ENCODE measurements around the gene MYO3B. TPM values are rescaled to one million over a fixed set of nuclear protein-coding genes. Genes with fewer than 3 reads are reported as not detected.

Gene MYO3B
- total and polyA plus RNA-seq, 11 donors, result 0.09 to 0.19 (median 0.10) TPM; not detected in 8

GRCh38 chr2:170265321-170265720 is 87.4 kb downstream of the MYO3B start:
- Histone ChIP-seq H3K36me3 (no peaks in the 10 kb centered on the region), H3K27me3 (no peaks in the 10 kb centered on the region), H3K27ac (no peak overlapping the region), H3K4me1 (no peaks in the 10 kb centered on the region), H3K9me3 (peaks cover 0 to 23% (median 0%) of the 10 kb centered on the region in 12 donors), H3K4me3 (no peak overlapping the region)
- TF ChIP-seq POLR2A (IDR thresholded peaks at IDR 0.05), result no peak
- TF ChIP-seq CTCF (IDR thresholded peaks at IDR 0.05), result no peak
- intact Hi-C loops (cut with DNase I), result no loop called here
- DNase-seq (no peak), ATAC-seq (no peak)

GRCh38 chr2:170266358-170266757 is 88.4 kb downstream of the MYO3B start:
- TF ChIP-seq CTCF (IDR thresholded peaks at IDR 0.05) (no peak), POLR2A (IDR thresholded peaks at IDR 0.05) (no peak)
- H3K36me3 ChIP-seq, result no peaks in the 10 kb centered on the region
- H3K9me3 ChIP-seq, result peaks cover 0 to 17% (median 0%) of the 10 kb centered on the region in 12 donors
- H3K27ac ChIP-seq, result no peak overlapping the region
- no peaks in the 10 kb centered on the region for H3K27me3 ChIP-seq
- intact Hi-C loops (cut with DNase I), result no loop called here
- no peak for DNase-seq
- no peak for ATAC-seq
- no peak overlapping the region for H3K4me3 ChIP-seq
- no peaks in the 10 kb centered on the region for H3K4me1 ChIP-seq
- 46 to 74% (median 67%) methylated on average over 1 of the region's 1 CpG for WGBS, 4 donors

DNA sequence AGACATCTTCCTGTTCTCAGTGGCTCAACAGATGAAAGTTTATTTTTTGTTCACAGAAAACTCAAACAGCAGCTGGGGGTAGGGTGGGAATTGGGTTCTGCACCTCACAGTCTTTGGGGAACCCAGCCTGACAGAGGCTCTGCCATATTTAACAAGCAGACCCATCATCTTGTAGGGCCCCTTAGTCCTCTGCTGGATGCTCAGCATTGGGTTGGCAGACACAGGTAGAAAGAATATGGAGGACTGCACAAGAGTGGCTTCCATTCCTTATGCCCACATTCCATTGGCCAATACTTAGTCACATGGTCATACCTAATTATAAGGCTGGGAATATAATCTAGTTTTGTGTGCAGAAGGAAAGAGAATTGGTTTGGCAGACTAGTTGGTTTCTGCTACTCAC is 89.1 kb downstream of the MYO3B start:
- DNase-seq (no peak), ATAC-seq (no peak)
- intact Hi-C loops (cut with DNase I), result no loop called here
- H3K27me3 ChIP-seq, result no peaks in the 10 kb centered on the region
- H3K4me1 ChIP-seq, result no peaks in the 10 kb centered on the region
- peaks cover 0 to 17% (median 0%) of the 10 kb centered on the region in 12 donors for H3K9me3 ChIP-seq
- H3K27ac ChIP-seq, result no peak overlapping the region
- no peak overlapping the region for H3K4me3 ChIP-seq
- TF ChIP-seq CTCF (IDR thresholded peaks at IDR 0.05) (no peak), POLR2A (IDR thresholded peaks at IDR 0.05) (no peak)
- no peaks in the 10 kb centered on the region for H3K36me3 ChIP-seq

DNA sequence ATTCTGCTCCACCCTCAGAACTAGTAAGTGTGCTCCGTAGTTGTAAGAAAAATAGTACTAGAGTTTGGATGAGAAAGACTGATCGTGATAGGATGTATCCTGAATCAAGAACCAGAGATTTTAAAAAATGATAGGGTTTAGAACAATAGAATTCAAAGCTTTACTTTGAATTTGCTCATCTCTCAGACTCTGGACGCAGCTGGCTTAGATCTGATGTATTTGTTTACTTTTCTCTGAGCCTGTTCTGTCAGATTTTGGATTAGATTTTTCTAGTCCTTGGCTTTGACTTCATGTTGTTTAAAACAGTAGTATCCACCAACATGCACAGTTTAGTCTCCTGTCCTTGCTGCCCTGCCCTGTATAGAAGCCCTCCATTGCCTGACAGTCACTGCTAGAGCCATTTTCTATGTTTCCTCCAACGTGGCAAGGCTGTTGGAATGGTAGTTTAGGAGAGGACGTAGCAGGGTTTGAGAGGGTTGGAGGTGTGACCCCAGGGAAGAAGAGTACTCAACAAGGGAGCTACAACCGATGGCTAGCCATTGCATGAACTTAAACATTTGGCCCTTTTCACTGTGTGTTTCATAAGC is 92.4 kb downstream of the MYO3B start:
- WGBS, 4 donors, result 70 to 79% (median 74%) methylated on average over 6 of the region's 6 CpGs
- Histone ChIP-seq H3K9me3 (no peaks in the 10 kb centered on the region), H3K4me1 (no peaks in the 10 kb centered on the region), H3K36me3 (no peaks in the 10 kb centered on the region), H3K4me3 (no peak overlapping the region), H3K27ac (no peak overlapping the region), H3K27me3 (peaks cover 0 to 3% (median 0%) of the 10 kb centered on the region in 9 donors)
- TF ChIP-seq CTCF (IDR thresholded peaks at IDR 0.05), result no peak
- no peak for TF ChIP-seq POLR2A (IDR thresholded peaks at IDR 0.05)
- DNase-seq, result no peak
- ATAC-seq, result no peak
- intact Hi-C loops (cut with DNase I), result no loop called here
